Measurements from ENCODE around the gene CD63.

The CD63 gene

GRCh38 chr12:55729819-55730818, 1.3 kb upstream of the CD63 start:
- TF ChIP-seq ZFX (IDR thresholded peaks at IDR 0.05; ENCODE audit: borderline replicate concordance) (no peak), CTCF (IDR thresholded peaks at IDR 0.05) (no peak)
- H3K27ac ChIP-seq: peak overlapping the region; percentile 99

DNA sequence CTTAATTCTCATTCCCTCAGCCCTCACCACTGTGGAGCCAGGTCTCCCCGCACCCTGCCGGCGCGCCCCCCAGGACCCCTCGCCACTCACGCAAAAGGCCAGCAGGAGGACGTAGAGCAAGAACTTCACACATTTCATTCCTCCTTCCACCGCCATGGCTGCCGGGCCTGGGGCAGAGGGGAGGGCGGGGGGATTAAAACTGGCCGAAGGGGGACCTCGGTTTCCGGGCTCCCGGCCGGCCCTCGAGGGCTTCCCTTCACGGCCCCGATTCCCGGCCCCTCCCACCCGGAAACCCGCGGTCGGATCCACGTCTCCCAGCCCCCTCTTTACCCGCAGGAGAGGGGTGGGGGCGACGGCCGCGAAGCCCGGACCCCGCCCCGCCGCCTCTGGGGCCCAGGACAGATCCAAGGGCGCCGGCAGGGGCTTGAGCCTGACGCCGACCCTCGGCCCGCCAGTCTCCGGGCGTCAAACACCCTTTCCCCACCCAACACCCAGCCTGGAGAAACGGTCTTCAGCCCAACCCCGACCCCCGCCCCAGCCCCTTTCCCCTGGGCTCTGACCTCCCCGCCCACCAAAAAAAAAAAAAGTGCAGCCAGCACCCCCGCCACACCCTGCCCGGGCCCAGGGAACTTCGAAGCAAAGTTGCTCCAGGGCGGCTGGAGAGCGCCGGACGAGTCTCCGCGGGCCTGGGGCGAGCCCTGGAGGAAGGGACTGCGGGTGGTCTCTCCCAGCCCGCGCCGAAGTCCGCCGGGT, 447 bp downstream of the CD63 start:
- TF ChIP-seq CTCF (IDR thresholded peaks at IDR 0.05) (no peak), ZFX (IDR thresholded peaks at IDR 0.05; ENCODE audit: borderline replicate concordance) (no peak)
- peak overlapping the region; percentile 99 for H3K27ac ChIP-seq

DNA sequence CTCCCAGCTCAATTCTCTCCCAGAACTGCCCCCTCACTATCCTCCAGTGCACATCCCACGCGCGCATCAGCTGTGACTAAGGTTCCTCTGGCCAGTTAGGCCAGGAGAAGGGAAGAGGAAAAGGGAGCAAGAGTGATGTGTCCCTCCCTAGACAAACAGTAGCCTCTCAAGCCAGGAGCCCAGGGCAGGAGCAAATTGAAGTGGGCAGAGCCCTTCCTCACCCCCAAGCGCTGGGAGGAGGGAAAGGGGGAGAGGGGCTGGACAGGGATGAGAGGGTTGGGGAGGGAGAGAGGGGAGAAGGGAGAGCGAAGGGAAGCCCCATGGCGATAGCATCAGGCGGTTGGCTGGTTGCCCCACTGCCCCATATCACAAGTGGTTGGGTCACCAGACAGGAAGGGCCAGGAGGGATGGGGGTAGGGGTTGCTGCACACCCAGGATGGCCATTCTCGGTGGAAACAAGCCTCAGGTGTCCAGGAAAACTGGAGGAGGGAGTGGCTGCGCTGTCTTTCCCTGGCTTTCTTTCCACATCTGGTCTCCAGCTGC, 1.1 kb downstream of the CD63 start:
- TF ChIP-seq ZFX (IDR thresholded peaks at IDR 0.05; ENCODE audit: borderline replicate concordance) (no peak), CTCF (IDR thresholded peaks at IDR 0.05) (no peak)
- H3K27ac ChIP-seq: peak overlapping the region; percentile 99

DNA sequence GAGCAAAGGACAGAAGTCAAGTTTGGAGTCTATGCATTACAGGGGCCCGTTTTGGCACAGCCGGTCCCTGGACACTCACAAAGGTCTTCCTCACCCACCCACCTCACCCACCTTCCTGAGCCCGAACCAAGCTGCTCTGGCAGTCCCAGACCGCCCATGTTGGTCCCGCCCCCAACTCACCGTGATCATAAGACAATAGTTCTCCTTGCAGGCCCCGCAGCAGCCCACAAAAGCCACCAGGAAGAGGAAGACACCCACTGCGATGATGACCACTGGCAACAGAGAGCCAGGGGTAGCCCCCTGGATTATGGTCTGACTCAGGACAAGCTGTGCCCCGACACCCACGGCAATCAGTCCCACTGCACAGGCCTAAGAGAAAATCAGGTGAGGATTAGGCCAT, 1.8 kb downstream of the CD63 start:
- TF ChIP-seq CTCF (IDR thresholded peaks at IDR 0.05): no peak
- no peak for TF ChIP-seq ZFX (IDR thresholded peaks at IDR 0.05; ENCODE audit: borderline replicate concordance)
- peak overlapping the region; percentile 99 for H3K27ac ChIP-seq

- no peak for TF ChIP-seq ZFX (IDR thresholded peaks at IDR 0.05; ENCODE audit: borderline replicate concordance)
- no peak for TF ChIP-seq CTCF (IDR thresholded peaks at IDR 0.05)
- H3K27ac ChIP-seq: peak overlapping the region; percentile 99
These were observed 3.3 kb downstream of the CD63 start for GRCh38 chr12:55725556-55725955.

GRCh38 chr12:55724940-55725309, 3.9 kb downstream of the CD63 start:
- peak overlapping the region; percentile 99 for H3K27ac ChIP-seq
- TF ChIP-seq ZFX (IDR thresholded peaks at IDR 0.05; ENCODE audit: borderline replicate concordance): no peak
- peak; percentile 47 for TF ChIP-seq CTCF (IDR thresholded peaks at IDR 0.05)

All from 22Rv1 (cell line).